Amygdala (tissue), 56 donors: ENCODE data around the gene CDH13.

ENCODE experiments used
- DNase-seq, 56 donors: peaks; one replicate each; lab custom pipeline; 2025; lab: John Stamatoyannopoulos, UW

The CDH13 gene

GRCh38 chr16:83653785-83654184, 1027.0 kb downstream of the CDH13 start:
- DNase-seq: no peak

GRCh38 chr16:83660282-83660681, 1033.5 kb downstream of the CDH13 start:
- no peak for DNase-seq

- no peak for DNase-seq
Measured at GRCh38 chr16:83661656-83662055, 1034.9 kb downstream of the CDH13 start.

GRCh38 chr16:83666449-83666848, 1039.7 kb downstream of the CDH13 start:
- no peak for DNase-seq

- DNase-seq: no peak
Measured at GRCh38 chr16:83669456-83669855, 1042.7 kb downstream of the CDH13 start.

GRCh38 chr16:83674931-83675535, 1048.3 kb downstream of the CDH13 start:
- DNase-seq: no peak

- no peak for DNase-seq
Measured at GRCh38 chr16:83676086-83676485, 1049.3 kb downstream of the CDH13 start.

GRCh38 chr16:83680980-83681379, 1054.2 kb downstream of the CDH13 start:
- no peak for DNase-seq

- no peak for DNase-seq
Measured at GRCh38 chr16:83681381-83681956, 1054.7 kb downstream of the CDH13 start.

- no peak for DNase-seq
Measured at GRCh38 chr16:83682116-83682867, 1055.5 kb downstream of the CDH13 start.

GRCh38 chr16:83682868-83683235, 1056.1 kb downstream of the CDH13 start:
- no peak for DNase-seq

GRCh38 chr16:83685615-83686165, 1058.9 kb downstream of the CDH13 start:
- DNase-seq: no peak

GRCh38 chr16:83686726-83687125, 1060.0 kb downstream of the CDH13 start:
- no peak for DNase-seq

GRCh38 chr16:83689385-83689831, 1062.6 kb downstream of the CDH13 start:
- peak in 3 of 56 donors; percentile 9 to 24 (median 12) for DNase-seq

- DNase-seq: no peak
Measured at GRCh38 chr16:83692224-83692623, 1065.5 kb downstream of the CDH13 start.

- DNase-seq: no peak
Measured at GRCh38 chr16:83698964-83699363, 1072.2 kb downstream of the CDH13 start.

GRCh38 chr16:83699817-83700216, 1073.0 kb downstream of the CDH13 start:
- DNase-seq: no peak

GRCh38 chr16:83700918-83701317, 1074.1 kb downstream of the CDH13 start:
- no peak for DNase-seq

GRCh38 chr16:83701494-83701893, 1074.7 kb downstream of the CDH13 start:
- peak in 1 of 56 donors; percentile 3 for DNase-seq

- no peak for DNase-seq
Measured at GRCh38 chr16:83704656-83705055, 1077.9 kb downstream of the CDH13 start.

GRCh38 chr16:83705856-83706255, 1079.1 kb downstream of the CDH13 start:
- DNase-seq: no peak

GRCh38 chr16:83706394-83706793, 1079.6 kb downstream of the CDH13 start:
- DNase-seq: no peak
